ENCODE measurements around the gene RAB29.

RAB29 gene

GRCh38 chr1:205719015-205719414 is 56.3 kb downstream of the RAB29 start:
- no peak for DNase-seq

Data from activated gamma-delta T cell (primary cell).